Epithelial cell of prostate (primary cell): ENCODE data around the gene KRTAP4-4.
"Not testable (repeated sequence)": the region's sequence is repeated elsewhere in the genome, so short reads cannot be mapped to it uniquely, and the experiment has no call there.

Source experiments
- DNase-seq: peaks from one replicate; pipeline ENCODE4 v3.0.0-alpha.2; 2011; ENCODE audit warnings: low read depth, low spot score
- H3K27ac ChIP-seq: fragments of 450-650 bp; 2 replicates; pipeline ENCODE4 v1.5.1; 2017; ENCODE audit warnings: mild to moderate bottlenecking

Gene KRTAP4-4

DNA sequence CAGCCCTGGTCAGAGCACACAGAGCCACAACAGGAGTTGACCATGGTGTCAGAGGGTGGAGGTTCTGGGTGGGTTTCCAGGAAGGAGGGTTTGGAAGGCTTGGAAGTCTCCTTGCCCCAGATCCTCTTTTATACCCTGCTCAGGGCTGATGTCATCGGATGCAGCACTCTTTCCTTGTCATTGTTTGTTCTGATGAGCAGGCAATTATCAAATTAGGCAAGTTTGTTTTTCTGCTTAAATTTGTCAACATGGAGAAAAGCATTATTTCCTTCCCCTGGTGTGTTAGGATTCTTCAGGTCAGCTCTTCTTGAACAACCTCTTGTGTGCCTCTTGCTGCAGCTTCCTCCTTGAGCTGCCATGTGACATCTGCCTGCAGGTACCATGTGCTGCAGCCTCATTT, at the start of gene KRTAP4-4:
Gene KRTAP4-4 (minus strand): TSS at position 101 of the 400 bp plus-strand sequence. CDS start 57 bp downstream, at position 44.
- DNase-seq, result no peak

DNA sequence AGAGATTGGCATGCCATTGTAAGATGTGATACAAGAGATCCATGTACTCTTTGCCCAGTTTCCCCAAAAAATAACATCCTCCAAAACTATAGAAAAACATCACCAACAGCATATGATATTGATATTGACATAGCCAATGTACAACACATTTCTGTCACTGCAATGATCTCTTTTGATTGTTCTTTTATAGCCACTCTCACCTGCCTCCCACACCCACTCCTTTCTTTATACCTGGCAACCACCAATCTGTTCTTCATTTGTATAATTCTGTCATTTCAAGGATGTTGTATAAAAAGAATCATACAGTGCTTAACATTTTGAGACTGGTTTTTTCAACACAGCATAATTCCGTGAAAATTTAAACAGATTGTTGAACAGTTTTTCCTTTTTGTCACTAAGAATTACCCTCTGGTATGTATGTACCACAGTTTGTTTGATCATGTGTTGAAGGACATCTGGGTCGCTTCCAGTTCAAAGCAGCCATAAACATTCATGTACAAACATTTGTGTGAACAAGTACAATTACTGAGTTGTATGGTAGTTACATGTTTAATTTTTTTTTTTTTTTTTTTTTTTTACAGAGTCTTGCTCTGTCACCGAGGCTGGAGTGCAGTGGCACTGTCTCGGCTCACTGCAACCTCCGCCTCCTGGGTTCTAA, 39.0 kb upstream of the KRTAP4-4 start:
- DNase-seq, result no peak
- no peak overlapping the region for H3K27ac ChIP-seq

More for the DNA sequence above, at the start of gene KRTAP4-4:
- no peak within 1 kb of the TSS for H3K27ac ChIP-seq

DNA sequence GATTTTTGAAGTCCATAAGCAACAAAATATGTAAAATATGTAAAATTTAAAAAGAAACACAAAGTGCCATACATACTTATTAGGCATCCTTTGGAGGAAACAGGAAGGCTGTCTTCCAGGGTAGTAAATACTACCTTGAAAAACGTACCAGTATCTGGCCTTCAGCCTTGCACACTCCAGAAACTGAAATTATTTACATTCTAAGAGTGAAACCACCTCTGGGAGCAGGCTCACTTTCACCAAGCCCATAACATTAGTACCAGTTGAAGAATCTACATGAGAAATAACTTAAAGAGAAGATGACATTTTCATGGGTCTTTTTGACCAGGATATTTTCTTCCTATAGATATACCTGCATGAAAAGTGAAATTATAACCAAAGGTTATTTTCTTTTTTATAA, 35.5 kb upstream of the KRTAP4-4 start:
- DNase-seq, result no peak
- no peak overlapping the region for H3K27ac ChIP-seq

DNA sequence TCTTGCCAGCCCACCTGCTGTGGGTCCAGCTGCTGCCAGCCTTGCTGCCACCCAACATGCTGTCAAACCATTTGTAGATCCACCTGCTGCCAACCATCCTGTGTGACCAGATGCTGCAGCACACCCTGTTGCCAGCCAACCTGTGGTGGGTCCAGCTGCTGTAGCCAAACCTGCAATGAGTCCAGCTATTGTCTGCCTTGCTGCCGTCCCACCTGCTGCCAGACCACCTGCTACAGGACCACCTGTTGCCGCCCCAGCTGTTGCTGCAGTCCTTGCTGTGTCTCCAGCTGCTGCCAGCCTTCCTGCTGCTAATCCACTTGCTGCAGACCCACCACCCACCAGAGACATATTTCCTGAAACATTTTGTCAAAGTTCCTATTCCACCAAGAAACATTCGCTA, 29.8 kb upstream of the KRTAP4-4 start:
- no peak for DNase-seq
- H3K27ac ChIP-seq, result no peak overlapping the region

DNA sequence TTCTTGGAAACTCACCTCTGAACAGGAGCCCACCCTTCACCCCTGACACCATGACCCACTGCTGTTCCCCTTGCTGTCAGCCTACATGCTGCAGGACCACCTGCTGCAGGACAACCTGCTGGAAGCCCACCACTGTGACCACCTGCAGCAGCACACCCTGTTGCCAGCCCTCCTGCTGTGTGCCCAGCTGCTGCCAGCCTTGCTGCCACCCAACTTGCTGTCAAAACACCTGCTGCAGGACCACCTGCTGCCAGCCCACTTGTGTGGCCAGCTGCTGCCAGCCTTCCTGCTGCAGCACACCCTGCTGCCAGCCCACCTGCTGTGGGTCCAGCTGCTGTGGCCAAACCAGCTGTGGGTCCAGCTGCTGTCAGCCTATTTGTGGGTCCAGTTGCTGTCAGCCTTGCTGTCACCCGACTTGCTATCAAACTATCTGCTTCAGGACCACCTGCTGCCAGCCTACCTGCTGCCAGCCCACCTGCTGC, 29.3 kb upstream of the KRTAP4-4 start, which contains the start of gene KRTAP9-1:
Gene KRTAP9-1 (plus strand): TSS at position 51 of the 482 bp plus-strand sequence. CDS start 0 bp downstream, at position 51.
- H3K27ac ChIP-seq, DNase-seq: not testable (repeated sequence)

DNA sequence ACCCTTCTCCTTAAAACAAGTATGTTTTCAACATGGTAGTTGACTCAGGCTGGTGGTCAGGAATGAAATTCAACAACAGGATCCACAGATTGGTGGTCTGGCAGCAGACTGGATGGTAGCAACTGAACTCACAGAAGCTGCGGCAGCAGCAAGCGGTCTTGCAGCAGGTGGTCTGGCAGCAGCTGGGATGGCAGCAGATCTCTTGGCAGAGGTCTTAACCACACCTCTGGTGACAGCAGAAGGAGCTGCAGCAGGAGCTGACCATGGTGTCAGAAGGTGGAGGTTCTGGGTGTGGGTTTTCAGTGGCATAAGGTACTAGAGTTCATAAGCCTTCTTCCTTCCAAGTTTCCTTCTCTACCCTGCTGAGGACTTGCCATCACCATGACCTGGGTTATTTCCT, 26.3 kb upstream of the KRTAP4-4 start:
- DNase-seq, result no peak
- H3K27ac ChIP-seq, result no peak overlapping the region

DNA sequence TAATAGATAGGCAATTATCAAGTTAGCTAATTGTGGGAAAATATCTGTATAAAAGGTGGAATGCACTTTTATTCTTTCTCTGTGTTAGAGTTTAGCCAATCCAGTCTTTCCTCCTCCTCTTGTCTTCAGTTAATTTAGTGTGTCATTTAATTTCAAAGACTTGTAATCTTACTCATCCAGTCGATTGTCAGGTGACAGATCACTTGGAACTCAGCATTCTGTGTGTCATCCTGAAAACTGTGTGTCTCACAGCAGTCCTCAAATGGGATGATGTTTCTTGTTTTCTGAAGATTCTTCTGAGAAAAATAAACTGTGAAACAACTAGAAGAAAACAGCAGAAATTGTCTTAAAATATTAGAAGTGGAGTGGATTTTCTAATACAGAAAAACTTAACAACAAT, 24.5 kb upstream of the KRTAP4-4 start:
- no peak for DNase-seq
- no peak overlapping the region for H3K27ac ChIP-seq

DNA sequence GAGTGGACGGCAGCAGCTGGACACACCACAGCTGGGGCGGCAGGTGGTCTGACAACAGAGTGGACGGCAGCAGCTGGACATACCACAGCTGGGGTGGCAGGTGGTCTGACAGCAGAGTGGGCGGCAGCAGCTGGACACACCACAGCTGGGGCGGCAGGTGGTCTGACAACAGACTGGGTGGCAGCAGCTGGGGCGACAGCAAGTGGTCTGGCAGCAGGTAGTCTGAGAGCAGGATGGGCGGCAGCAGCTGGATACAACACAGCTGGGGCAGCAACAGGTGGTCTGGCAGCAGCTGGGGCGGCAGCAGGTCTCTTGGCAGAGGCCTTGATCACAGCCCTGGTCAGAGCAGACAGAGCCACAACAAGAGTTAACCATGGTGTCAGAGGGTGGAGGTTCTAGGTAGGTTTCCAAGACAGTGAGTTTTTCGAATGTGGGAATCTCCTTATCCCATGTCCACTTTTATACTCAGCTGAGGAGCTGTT, 24.0 kb upstream of the KRTAP4-4 start, which contains the start of gene KRTAP4-1:
Gene KRTAP4-1 (minus strand): TSS at position 432 of the 482 bp plus-strand sequence. CDS start 57 bp downstream, at position 375.
- H3K27ac ChIP-seq, result no peak within 1 kb of the TSS
- no peak for DNase-seq

DNA sequence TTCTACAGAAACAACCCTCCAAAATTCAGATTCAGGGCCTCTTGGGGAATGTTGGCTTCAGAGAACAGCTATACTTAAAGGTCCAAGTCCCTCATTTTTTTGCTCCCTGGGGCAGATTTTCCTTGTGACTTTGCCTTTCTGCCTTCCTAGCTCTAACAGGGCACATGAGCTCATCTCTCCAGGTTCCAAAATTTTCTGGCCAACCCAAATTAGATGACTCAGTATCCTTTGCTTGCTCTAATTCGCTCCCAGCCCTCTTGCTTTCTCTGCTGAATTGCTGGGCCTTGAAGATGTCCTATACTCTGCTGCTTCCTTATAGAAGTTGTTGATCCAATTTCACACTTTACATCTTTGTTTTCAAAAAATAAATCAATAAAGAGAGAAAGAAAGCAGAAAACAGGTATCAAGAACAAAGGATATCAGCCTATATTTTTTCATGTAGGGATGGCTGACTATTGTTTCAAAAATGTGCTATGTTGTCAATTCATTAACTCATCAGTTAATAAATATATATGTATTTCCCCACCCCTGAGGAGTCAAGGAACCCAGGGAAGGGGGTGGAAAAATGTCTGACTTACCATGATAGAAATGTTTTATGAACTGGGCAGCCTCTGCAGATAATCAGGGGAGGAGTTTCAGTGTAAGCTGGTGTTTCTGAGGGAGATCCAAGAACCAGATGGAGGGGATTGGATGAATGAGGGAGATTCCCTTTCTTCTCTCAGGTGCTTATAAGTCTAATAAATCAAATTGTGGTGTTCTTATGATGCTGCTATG, 18.5 kb upstream of the KRTAP4-4 start:
- no peak for DNase-seq
- peak overlapping the region; percentile 60 for H3K27ac ChIP-seq

DNA sequence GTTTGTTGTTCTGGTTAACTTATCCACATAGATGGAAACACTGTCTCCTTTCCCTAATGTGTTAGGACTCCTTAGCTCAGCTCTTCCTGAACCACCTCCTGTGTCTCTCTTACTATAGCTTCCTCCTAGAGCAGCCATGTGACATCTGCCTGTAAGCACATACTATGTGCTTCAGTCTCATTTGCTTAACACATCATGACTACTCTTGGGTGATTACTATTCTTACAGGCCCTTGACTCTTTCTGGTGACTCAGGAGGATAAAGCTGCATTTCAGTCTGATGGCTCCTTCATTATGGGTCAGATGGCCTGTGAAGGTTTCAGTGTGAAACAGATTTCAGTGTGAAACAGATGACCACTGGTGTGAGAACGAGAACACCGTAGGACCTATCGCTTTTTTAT, 17.8 kb upstream of the KRTAP4-4 start:
- H3K27ac ChIP-seq, result peak overlapping the region; percentile 60
- peak; percentile 51 for DNase-seq

DNA sequence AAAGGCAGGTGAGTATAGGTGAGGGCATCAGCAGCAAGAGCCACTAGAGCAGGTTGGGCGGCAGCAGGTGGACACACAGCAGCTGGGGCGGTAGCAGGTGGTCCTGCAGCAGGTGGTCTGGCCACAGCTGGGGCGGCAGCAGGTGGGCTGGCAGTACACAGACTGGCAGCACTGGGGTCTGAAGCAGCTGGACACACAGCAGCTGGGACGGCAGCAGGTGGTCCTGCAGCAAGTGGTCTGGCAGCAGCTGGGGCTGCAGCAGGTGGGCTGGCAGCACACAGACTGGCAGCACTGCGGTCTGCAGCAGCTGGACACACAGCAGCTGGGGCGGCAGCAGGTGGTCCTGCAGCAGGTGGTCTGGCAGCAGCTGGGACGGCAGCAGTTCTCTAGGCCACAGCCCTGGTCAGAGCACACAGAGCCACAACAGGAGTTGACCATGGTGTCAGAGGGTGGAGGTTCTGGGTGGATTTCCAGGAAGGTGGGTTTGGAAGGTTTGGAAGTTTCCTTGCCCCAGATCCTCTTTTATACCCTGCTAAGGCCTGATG, 17.3 kb upstream of the KRTAP4-4 start, which contains the start of gene KRTAP4-2:
Gene KRTAP4-2 (minus strand): TSS at position 495 of the 545 bp plus-strand sequence. CDS start 57 bp downstream, at position 438.
- DNase-seq, result no peak
- peak within 1 kb of the TSS; percentile 60 for H3K27ac ChIP-seq

DNA sequence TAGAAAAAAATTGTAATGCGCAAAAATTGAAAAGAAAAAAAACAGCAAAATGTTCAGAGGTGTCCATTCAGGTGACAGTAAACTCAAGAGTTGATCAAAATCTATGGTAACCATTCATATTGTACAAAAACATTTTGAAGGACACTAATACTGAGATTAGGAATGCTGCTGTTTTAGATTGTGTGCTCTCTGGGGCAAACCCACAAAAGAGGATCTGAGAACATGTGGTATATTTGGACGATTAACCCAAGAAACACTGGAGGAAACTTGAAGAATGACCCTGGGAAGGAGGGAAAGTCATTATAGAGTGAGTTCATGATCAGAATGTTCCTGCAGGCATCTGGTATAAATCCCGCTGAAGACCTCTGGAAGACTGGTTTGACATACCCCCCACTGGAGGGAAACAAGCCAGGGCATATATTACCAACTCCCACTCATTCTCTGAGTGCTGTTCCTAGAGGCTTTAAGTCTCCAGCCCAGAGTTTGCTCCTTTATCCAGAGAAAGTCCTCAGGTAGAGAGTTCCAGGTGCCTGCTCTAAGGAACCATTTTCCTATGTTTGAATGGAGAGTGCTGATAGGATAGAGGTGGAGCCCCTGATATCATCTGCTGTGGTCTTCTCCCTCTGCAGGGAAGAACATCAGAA, 16.3 kb upstream of the KRTAP4-4 start:
- H3K27ac ChIP-seq, result no peak overlapping the region
- DNase-seq, result no peak

DNA sequence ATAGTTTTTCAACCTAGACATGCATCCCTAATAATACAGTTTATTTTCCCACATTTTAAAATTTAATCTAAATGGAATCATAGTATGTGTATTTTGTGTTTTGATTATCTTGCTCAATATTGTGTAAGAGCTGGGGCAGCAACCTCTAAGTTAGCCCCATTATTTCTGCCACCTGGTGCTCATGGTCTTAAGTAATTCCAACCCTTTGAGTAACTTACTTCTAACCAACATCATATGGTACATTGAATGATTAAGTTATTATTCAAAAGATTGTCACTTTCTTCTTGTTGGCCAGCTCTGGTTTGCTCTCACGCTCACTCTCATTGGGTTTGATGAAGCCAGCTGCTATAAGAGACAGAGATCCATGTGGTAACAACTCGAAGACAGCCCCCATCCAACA, 11.3 kb upstream of the KRTAP4-4 start:
- no peak overlapping the region for H3K27ac ChIP-seq
- DNase-seq, result no peak

DNA sequence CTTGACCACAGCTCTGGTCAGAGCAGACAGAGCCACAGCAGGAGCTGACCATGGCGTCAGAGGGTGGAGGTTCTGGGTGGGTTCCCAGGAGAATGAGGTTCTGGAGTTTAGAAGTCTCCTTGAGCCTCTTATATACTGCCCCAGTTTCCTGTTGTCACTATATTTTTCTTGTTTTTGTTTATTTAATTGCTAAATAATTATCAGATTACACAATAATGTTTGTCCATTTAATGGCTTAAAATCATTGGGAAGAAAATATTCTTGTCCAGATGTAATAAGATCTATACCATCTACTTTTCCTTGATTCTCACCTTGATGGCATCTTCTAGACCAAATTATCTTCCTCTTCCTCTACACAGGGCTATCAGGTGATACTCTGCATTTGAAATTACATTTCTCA, 7.6 kb upstream of the KRTAP4-4 start, which contains the start of gene KRTAP4-3:
Gene KRTAP4-3 (minus strand): TSS at position 101 of the 400 bp plus-strand sequence. CDS start 49 bp downstream, at position 52.
- DNase-seq, result no peak

DNA sequence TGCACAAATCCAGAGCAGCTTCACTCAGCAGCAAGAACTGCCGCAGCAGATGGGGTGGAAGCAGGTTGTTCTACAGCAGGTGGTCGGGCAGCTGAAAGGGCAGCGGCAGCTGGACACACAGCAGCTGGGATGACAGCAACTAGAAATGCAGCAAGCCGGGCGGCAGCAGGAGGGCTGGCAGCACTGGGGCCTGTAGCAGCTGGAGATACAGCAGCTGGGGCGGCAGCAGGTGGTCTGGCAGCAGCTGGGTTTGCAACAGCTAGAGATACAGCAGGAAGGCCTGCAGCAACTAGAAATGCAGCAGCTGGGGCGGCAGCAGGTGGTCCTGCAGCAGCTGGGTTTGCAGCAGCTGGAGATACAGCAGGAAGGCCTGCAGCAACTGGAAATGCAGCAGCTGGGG, 7.0 kb upstream of the KRTAP4-4 start:
- no peak overlapping the region for H3K27ac ChIP-seq
- no peak for DNase-seq

More for the DNA sequence above, 7.6 kb upstream of the KRTAP4-4 start, which contains the start of gene KRTAP4-3:
- H3K27ac ChIP-seq, result no peak within 1 kb of the TSS

DNA sequence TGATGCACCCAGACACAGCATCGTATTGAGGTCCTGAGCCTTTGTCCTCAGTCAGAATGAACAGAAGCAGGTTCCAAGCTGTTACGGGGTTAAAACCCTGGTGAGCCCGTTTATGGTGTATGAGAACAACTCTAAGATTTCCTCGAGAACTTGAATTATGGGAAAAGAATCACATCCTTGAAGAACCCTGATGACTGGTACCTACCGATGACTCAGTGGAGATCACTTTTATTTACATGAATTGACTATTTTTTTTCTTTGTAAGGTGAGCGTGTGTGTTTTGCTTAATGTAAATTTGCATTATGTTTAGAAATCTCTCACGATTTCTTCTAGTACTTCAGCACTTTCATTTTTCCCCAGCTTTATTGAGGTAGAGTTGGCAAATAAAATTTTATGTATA, 3.3 kb upstream of the KRTAP4-4 start:
- no peak overlapping the region for H3K27ac ChIP-seq
- no peak for DNase-seq

DNA sequence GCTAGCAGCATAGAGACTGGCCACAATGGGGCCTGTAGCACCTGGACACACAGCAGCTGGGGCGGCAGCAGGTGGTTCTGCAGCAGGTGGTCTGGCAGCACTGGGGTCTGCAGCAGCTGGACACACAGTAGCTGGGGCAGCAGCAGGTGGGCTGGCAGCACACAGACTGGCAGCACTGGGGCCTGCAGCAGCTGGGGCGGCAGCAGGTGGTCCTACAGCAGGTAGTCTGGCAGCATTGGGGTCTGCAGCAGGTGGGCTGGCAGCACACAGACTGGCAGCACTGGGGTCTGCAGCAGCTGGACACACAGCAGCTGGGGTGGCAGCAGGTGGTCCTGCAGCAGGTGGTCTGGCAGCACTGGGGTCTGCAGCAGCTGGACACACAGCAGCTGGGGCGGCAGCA, 358 bp downstream of the KRTAP4-4 start:
- H3K27ac ChIP-seq, DNase-seq: not testable (repeated sequence)

DNA sequence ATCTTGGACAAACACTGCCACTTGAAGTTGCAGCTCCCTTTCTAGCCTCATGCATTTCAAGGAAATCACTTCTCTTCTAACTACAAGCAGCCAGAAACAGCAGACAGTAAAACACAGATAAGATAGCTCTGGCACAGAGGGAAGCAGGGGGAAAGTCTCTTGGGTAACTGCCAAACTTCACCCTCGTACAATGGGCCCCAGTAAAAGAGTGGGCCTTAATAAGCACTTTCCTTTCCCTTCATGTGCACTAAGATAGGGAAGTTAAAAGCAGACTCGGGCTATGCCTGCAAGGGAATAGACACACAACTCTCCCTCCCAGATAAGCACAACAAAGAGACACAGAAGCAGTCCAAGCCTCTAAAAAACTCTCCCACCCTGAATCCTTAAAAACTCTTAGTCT, 6.7 kb downstream of the KRTAP4-4 start:
- DNase-seq, result no peak
- H3K27ac ChIP-seq, result no peak overlapping the region

DNA sequence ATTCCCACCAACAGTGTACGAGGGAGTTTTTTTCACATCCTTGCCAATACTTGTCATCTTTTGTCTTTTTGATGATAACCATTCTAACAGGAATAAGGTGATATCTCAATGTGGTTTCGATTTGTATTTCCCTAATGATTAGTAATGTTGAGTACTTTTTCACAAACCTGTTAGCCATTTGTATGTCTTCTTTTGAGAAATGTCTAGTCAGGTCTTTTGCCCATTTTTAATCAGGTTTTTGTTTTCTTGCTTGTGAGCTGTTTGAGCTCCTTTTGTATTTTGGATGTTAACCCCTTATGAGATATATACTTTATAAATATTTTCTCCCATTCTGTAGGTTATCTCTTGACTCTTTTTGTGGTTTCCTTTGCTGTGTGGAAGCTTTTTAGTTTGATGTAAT, 9.0 kb downstream of the KRTAP4-4 start:
- H3K27ac ChIP-seq, result no peak overlapping the region
- no peak for DNase-seq

DNA sequence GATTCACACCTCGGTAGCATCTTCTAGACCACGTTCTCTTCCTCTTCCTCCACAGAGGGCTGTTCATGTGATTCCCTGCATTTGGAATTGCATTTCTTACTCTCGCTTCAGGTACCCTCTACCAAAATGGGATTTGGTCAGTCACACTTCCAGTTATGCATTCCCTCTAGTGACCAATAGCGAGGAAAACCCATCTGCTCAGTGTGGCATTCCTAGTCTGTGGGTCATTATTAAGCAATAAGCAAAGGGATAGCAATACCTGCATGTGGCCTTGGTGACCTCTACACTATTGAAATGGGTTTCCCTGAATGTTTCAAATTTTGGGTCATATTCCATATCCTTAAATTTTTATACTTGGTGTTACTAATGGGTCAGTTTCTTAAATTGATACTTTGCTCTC, 10.5 kb downstream of the KRTAP4-4 start:
- DNase-seq, result no peak
- no peak overlapping the region for H3K27ac ChIP-seq
